KMS-11 (cell line): ENCODE measurements around the gene SLC35B1.

Source experiments
- H2AFZ ChIP-seq: fragments of 200-600 bp; sonication (generic); 2 replicates; pipeline ENCODE4 v1.6.1; 2016; ENCODE audit warnings: antibody characterized with exemption, mixed run types, low read depth
- H3K27ac ChIP-seq: fragments of 200-600 bp; sonication (generic); 2 replicates; pipeline ENCODE4 v1.6.1; 2016; ENCODE audit warnings: mild to moderate bottlenecking, mixed run types
- H3K27me3 ChIP-seq: fragments of 200-600 bp; sonication (generic); 2 replicates; pipeline ENCODE4 v1.6.1; 2017; ENCODE audit warnings: mild to moderate bottlenecking, low read depth, mixed run types, moderate library complexity; ENCODE audit not compliant: insufficient read depth
- H3K36me3 ChIP-seq: fragments of 200-600 bp; sonication (generic); 2 replicates; pipeline ENCODE4 v1.6.1; 2017; ENCODE audit warnings: mild to moderate bottlenecking, mixed run types; ENCODE audit not compliant: insufficient read depth
- H3K4me1 ChIP-seq: fragments of 200-600 bp; sonication (generic); 2 replicates; pipeline ENCODE4 v1.6.1; 2016; ENCODE audit warnings: mild to moderate bottlenecking, low read depth, mixed run types; ENCODE audit not compliant: poor library complexity, severe bottlenecking
- H3K4me2 ChIP-seq: fragments of 200-600 bp; sonication (generic); 2 replicates; pipeline ENCODE4 v1.7.0; 2016; ENCODE audit warnings: mild to moderate bottlenecking, mixed run types
- H3K4me3 ChIP-seq: fragments of 200-600 bp; sonication (generic); IDR thresholded peaks from 2 replicates; pipeline ENCODE4 v1.6.1; 2017; ENCODE audit warnings: low read depth, low read length, mixed read lengths; ENCODE audit not compliant: insufficient read depth
- H3K79me2 ChIP-seq: fragments of 200-600 bp; sonication (generic); 2 replicates; pipeline ENCODE4 v1.6.1; 2016; ENCODE audit warnings: low read depth, mixed run types; ENCODE audit not compliant: insufficient read depth
- H3K9ac ChIP-seq: fragments of 200-600 bp; sonication (generic); 2 replicates; pipeline ENCODE4 v1.6.1; 2016; ENCODE audit warnings: mild to moderate bottlenecking, mixed run types
- H4K20me1 ChIP-seq: fragments of 200-600 bp; sonication (generic); 2 replicates; pipeline ENCODE4 v1.6.1; 2016; ENCODE audit warnings: mild to moderate bottlenecking, mixed run types; ENCODE audit not compliant: insufficient read depth
- TF ChIP-seq, protein P1 (sequence below): fragments of 200-600 bp; sonication (generic); conservative IDR thresholded peaks from 2 replicates; pipeline ENCODE4 v1.6.1; 2017; ENCODE audit warnings: low read depth, mild to moderate bottlenecking, antibody characterized with exemption, low read length, moderate library complexity, mixed read lengths

SLC35B1 gene

DNA sequence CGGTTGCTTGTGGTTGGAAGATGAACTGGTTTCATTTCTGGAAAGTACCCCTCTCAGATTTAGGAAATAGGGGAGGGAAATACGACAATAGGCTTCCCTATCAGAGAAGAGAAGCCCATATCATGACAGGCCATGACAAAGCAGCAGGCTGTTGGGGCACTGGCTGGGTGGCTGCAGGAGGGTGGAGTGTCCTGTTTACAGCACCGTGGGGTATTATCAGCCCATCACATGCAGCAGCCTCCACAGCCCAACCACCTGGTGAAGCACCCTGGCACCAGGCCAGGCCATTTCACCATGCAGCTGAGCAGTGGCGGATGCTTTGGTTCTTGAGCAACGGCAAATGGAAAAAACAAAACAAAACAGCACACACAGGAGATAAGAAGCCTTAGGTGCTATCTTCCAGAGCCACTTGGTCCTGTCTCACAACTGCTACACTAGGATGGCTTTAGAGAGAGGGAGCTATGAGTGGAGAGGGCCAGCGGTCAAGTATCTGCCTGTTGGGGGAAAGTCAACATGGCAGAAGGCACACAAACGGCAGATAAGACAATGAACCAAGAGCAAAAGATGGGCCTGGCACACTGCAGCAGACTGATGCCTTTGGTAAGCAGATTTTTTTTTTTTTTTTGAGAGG lies 32.0 kb upstream of the SLC35B1 start:
- peaks cover 87% of the 10 kb centered on the region for H3K4me1 ChIP-seq
- peak overlapping the region; percentile 58 for H3K9ac ChIP-seq
- H3K4me2 ChIP-seq: peak overlapping the region; percentile 87

DNA sequence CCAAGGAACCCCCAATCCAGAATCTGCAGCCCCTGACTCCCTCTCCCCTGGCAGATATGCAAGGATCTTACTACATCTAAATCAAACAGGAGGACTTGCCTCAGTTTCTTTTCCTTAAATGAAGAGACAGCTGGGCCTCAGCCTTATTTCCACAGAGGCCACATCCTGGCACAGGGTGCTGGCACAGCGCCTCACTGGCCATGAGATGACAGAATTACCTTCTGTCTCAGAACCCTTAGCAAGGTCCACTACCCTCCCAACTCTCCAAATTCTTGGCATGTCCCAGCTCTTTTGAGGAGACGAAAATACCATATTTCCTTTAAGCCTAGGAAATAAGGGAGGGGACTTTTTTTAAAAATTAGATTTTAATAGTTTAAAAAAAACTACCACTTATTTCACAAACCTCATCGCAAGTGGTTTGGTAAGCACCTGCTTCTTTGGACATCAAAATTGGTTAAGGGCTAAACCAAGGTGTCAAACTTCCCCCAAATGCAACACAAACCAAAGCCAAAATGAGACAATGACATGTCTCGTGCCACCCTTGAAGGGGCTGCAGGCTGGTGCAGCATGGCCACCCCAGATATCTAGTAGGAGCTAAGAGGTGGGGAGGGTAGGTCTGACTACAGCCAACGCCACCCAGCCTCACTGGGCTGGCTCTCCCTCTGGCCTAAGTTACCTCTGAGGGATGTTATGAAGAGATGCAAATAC lies 30.8 kb upstream of the SLC35B1 start:
- Histone ChIP-seq H3K4me3 (no peak overlapping the region), H2AFZ (no peak overlapping the region), H4K20me1 (no peaks in the 10 kb centered on the region), H3K4me2 (peak overlapping the region; percentile 87), H3K27ac (peak overlapping the region; percentile 95), H3K9ac (peak overlapping the region; percentile 58), H3K4me1 (peaks cover 76% of the 10 kb centered on the region), H3K27me3 (no peaks in the 10 kb centered on the region), H3K79me2 (peaks cover 87% of the 10 kb centered on the region), H3K36me3 (no peaks in the 10 kb centered on the region)
- TF ChIP-seq, protein P1, sequence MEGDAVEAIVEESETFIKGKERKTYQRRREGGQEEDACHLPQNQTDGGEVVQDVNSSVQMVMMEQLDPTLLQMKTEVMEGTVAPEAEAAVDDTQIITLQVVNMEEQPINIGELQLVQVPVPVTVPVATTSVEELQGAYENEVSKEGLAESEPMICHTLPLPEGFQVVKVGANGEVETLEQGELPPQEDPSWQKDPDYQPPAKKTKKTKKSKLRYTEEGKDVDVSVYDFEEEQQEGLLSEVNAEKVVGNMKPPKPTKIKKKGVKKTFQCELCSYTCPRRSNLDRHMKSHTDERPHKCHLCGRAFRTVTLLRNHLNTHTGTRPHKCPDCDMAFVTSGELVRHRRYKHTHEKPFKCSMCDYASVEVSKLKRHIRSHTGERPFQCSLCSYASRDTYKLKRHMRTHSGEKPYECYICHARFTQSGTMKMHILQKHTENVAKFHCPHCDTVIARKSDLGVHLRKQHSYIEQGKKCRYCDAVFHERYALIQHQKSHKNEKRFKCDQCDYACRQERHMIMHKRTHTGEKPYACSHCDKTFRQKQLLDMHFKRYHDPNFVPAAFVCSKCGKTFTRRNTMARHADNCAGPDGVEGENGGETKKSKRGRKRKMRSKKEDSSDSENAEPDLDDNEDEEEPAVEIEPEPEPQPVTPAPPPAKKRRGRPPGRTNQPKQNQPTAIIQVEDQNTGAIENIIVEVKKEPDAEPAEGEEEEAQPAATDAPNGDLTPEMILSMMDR: no peak

More for the DNA sequence above, 32.0 kb upstream of the SLC35B1 start:
- Histone ChIP-seq H2AFZ (peak overlapping the region; percentile 1; the same call in 1 of the 2 replicates), H3K27me3 (no peaks in the 10 kb centered on the region), H4K20me1 (no peaks in the 10 kb centered on the region), H3K36me3 (no peaks in the 10 kb centered on the region), H3K79me2 (peaks cover 92% of the 10 kb centered on the region), H3K4me3 (no peak overlapping the region), H3K27ac (peak overlapping the region; percentile 95)
- TF ChIP-seq, protein P1: no peak

GRCh38 chr17:49734515-49735490 lies 27.0 kb upstream of the SLC35B1 start:
- Histone ChIP-seq H3K4me3 (no peak overlapping the region), H4K20me1 (no peaks in the 10 kb centered on the region), H3K27ac (no peak overlapping the region), H3K36me3 (no peaks in the 10 kb centered on the region), H3K79me2 (peaks cover 63% of the 10 kb centered on the region), H3K4me1 (peaks cover 55% of the 10 kb centered on the region), H3K4me2 (no peak overlapping the region), H2AFZ (no peak overlapping the region), H3K9ac (no peak overlapping the region), H3K27me3 (no peaks in the 10 kb centered on the region)
- TF ChIP-seq, protein P1: no peak

GRCh38 chr17:49731435-49731831 lies 23.7 kb upstream of the SLC35B1 start:
- Histone ChIP-seq H3K27me3 (no peaks in the 10 kb centered on the region), H4K20me1 (no peaks in the 10 kb centered on the region), H3K4me3 (no peak overlapping the region), H3K36me3 (no peaks in the 10 kb centered on the region), H2AFZ (no peak overlapping the region), H3K79me2 (peaks cover 53% of the 10 kb centered on the region), H3K27ac (no peak overlapping the region), H3K4me1 (peaks cover 27% of the 10 kb centered on the region), H3K9ac (no peak overlapping the region), H3K4me2 (no peak overlapping the region)
- TF ChIP-seq, protein P1: no peak
